Stimulated activated naive CD4-positive, alpha-beta T cell (primary cell): ENCODE measurements around the gene RAB44.

ENCODE experiments used
- DNase-seq, 6 experiments: peaks; one replicate each; lab custom pipeline; 2025; lab: John Stamatoyannopoulos, UW

The RAB44 gene

GRCh38 chr6:36666826-36667591 lies 30.6 kb upstream of the RAB44 start:
- no peak for DNase-seq

DNA sequence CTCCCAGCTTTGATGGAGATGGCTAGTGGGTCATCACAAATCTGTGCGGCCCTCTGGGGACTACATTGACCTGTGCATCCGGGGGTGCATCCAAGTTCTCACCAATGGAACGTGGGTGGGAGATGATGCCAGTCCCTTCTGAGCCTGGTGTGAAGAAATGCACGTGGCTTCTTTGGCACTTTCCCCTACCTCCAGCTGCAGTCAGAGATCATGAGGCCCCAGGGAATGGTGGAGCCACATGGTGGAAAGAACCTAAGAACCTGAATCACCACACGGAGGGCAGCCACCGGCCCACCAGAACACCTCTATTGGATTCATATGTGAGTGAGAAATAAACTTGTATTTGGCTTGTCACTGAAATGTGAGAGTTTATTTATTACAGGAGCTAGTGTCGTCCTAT lies 29.0 kb upstream of the RAB44 start:
- no peak for DNase-seq

- no peak for DNase-seq
Observed at GRCh38 chr6:36669002-36669401, 28.6 kb upstream of the RAB44 start.

DNA sequence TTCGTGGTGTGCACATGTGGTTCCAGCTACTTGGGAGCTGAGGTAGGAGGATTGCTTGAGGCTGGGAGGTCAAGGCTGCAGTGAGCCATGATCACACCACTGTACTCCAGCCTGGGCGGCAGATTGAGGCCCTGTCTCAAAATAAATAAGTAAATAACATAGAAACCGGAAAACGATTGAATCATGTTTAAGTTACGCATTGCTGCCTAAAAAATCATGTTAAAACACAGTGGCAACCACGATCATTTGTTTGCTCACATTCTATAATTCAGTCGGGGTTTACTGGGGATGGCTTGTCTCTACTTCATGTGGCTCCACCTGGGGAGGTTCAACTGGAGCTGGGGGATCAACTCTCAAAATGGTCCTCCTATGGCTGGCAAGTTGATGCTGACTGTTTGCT lies 27.4 kb upstream of the RAB44 start:
- DNase-seq, result no peak

- no peak for DNase-seq
Observed at GRCh38 chr6:36671687-36672375, 25.8 kb upstream of the RAB44 start.

- no peak for DNase-seq
Observed at GRCh38 chr6:36673882-36674281, 23.7 kb upstream of the RAB44 start.

DNA sequence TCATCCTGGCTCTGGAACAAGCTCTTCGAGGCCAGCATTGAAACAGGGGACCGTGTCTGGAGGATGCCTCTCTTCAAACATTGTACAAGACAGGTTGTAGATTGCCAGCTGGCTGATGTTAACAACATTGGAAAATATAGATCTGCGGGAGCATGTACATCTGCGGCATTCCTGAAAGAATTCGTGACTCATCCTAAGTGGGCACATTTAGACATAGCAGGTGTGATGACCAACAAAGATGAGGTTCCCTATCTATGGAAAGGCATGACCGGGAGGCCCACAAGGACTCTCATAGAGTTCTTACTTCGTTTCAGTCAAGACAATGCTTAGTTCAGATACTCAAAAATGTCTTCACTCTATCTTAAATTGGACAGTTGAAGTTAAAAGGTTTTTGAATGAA lies 22.7 kb upstream of the RAB44 start:
- DNase-seq, result no peak

- DNase-seq, result no peak
Observed at GRCh38 chr6:36676141-36677058, 21.2 kb upstream of the RAB44 start.

DNA sequence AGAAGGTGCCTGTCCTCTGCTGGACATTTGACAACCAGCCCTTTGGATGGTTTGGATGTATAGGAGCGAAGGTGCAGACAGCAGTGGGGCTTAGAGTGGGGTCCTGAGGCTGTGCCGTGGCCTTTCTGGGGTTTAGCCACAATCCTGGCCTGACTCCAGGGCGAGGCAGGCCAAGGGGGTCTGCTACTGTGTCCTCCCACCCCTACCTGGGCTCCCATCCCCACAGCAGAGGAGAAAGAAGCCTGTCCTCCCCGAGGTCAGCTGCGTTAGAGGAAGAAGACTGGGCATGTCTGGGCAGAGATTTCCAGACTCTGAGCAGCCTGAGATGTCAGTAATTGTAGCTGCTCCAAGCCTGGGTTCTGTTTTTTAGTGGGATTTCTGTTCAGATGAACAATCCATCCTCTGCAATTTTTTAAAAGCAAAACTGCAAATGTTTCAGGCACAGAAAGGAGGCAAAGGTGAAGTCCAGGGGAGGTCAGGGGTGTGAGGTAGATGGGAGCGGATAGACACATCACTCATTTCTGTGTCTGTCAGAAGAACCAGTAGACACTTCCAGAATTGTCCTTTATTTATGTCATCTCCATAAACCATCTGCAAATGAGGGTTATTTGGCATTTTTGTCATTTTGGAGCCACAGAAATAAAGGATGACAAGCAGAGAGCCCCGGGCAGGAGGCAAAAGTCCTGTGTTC lies 20.4 kb upstream of the RAB44 start:
- DNase-seq, result no peak

GRCh38 chr6:36677753-36678487 lies 19.7 kb upstream of the RAB44 start:
- peak in 1 of 6 experiments; percentile 14 for DNase-seq

GRCh38 chr6:36678488-36679042 lies 19.1 kb upstream of the RAB44 start, which contains the start of gene CDKN1A:
CDKN1A (plus strand) TSS chr6:36678714; CDS start chr6:36684102, 5,388 bp downstream.
- peak; percentile 16 to 66 (median 52) for DNase-seq

DNA sequence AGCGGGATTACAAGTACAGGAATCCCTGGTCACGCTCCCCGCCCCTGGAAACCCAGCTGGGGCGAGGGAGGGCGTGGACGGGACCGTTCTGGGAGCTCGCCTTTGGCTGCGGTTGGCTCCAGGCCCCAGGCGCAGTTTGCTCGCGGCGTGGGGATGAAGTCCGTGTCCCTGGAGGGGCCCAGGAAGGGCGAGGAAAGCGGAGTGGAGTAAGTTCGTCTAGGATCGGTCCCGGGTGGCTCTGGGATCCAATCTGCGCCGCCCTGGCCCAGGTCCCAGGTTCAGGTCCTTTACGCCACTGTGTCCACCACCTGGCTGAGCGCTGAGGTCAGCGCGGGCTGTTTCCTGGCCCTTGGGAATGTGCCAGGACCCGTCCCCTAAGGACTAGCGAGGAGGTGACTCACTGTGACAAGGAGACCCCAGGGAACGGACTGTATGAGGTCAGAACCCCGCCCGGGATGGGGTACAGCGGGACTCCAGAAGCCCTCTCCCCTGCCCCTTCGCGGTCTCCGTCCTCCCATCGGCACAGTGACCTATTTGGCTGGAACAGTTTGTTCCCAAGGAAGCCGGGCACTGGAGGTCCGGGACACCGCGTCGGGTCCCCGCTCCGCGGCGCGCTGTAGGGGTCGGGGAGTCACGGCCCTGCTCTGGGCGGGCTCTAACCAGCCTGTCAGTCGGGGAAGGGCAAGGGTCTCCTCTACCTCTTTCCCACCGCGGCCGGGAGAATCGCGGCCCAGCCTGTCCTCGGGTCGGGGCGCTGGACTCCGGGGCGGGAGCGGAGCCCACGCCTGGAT lies 18.4 kb upstream of the RAB44 start:
- DNase-seq, result peak in 2 of 6 experiments; percentile 37 to 42

GRCh38 chr6:36682328-36683144 lies 15.1 kb upstream of the RAB44 start:
- peak; percentile 16 to 72 (median 36) for DNase-seq

DNA sequence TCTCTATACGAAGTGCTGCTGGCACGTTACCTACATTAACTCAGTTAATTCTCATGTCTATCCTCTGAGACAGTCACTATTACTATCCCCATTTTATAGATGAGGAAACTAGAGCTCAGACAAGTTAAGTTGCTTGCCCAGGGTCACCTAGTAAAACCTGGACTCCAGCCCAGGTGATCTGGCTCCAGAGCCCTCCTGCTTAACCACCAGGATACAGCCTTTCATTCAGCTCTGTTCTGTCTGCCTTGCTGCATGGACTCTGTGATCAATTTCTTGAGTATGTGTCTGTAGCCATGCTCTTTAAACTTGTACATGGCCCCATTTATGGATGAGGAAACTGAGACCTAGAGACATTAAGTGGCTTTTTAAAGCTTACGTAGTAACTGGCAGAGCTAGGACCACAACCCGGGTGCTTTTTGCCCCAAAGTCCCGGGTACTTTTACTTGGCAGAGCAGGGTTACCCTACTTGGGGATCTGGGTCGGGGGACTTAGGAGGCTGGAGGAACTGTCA lies 14.4 kb upstream of the RAB44 start:
- no peak for DNase-seq

- DNase-seq, result no peak
Observed at GRCh38 chr6:36683656-36684446, 13.8 kb upstream of the RAB44 start.

DNA sequence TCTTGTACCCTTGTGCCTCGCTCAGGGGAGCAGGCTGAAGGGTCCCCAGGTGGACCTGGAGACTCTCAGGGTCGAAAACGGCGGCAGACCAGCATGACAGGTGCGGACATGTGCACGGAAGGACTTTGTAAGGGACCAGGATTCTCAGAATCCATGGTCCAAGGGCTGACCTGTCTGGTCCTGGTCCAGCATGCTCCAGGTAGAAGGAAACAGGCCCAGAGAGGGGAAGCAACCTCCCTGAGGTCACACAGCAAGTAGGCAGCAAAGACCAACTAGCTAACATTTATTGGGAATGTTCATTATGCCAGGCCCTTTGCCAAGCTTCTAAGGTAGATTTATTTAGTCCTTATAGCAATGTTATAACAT lies 13.2 kb upstream of the RAB44 start:
- no peak for DNase-seq

DNA sequence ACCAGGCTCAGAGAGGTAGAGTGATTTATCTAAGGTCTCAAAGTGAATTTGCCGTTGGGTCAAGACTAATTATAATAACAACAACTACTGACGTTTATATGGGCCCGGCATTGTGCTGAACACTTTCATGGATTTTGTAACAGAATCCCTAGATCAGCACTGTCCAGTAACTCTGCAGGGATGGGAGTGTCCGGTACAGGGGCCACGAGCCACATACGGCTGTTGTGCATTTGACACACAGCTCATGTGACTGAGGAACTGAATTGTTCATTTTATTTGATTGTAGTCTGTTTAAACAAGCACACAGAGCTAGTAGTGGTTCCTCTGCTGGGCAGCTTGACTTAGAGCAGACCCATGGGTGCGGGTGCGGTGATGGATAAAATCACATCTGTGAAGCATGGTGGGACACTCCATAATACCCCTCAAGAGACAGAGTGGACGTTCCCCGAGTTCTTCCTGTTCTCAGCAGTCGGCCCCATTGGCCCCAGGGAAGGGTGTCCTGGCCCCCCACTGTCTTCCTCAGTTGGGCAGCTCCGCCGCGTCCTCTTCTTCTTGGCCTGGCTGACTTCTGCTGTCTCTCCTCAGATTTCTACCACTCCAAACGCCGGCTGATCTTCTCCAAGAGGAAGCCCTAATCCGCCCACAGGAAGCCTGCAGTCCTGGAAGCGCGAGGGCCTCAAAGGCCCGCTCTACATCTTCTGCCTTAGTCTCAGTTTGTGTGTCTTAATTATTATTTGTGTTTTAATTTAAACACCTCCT lies 12.3 kb upstream of the RAB44 start:
- DNase-seq, result no peak
